Activated CD8-positive, alpha-beta memory T cell treated with anti-CD3 and anti-CD28 coated beads for 36 hours (primary cell): ENCODE results near the gene CRB1. TPM values are rescaled to one million over a fixed set of nuclear protein-coding genes. Genes with fewer than 3 reads are reported as not detected.

Experiments used
- CTCF ChIA-PET: fragments of 350-600 bp; sonication (Branson Sonifier 250); formaldehyde crosslinking; loops from one replicate; lab custom pipeline; 2021; ENCODE audit warnings: antibody characterized with exemption; lab: Charles Lee
- POLR2A ChIA-PET: fragments of 350-600 bp; sonication (Branson Sonifier 250); formaldehyde crosslinking; loops from one replicate; lab custom pipeline; 2021; ENCODE audit warnings: antibody characterized with exemption; lab: Charles Lee
- total RNA-seq, 2 experiments: library from RNA; stranded (reverse); gene quantifications; one replicate each; pipeline ENCODE4 v1.2.3, GENCODE V29; 2021

The CRB1 gene
- total RNA-seq: not detected

- CTCF ChIA-PET: no interaction called here
- POLR2A ChIA-PET: no interaction called here
These were observed at the start of gene CRB1 for GRCh38 chr1:197268012-197268411. Gene CRB1 (plus strand): TSS chr1:197268252. CDS start chr1:197268413, 161 bp downstream.

- ChIA-PET CTCF (no interaction called here), POLR2A (no interaction called here)
These were observed 49.2 kb upstream of the CRB1 start for GRCh38 chr1:197218857-197219256.

- POLR2A ChIA-PET: no interaction called here
- CTCF ChIA-PET: no interaction called here
These were observed 45.9 kb upstream of the CRB1 start for GRCh38 chr1:197222025-197222685.

GRCh38 chr1:197222780-197223179 lies 45.3 kb upstream of the CRB1 start:
- ChIA-PET POLR2A (no interaction called here), CTCF (no interaction called here)

- ChIA-PET CTCF (interaction anchor here (1.1 kb wide), 1 partner anchor 44 kb away, joined by 3 read pairs; no protein-coding TSS in a partner anchor), POLR2A (no interaction called here)
These were observed 43.9 kb upstream of the CRB1 start for GRCh38 chr1:197224160-197224559.

GRCh38 chr1:197225611-197226010 lies 42.4 kb upstream of the CRB1 start:
- ChIA-PET POLR2A (no interaction called here), CTCF (no interaction called here)

- ChIA-PET POLR2A (no interaction called here), CTCF (no interaction called here)
These were observed 33.5 kb upstream of the CRB1 start for GRCh38 chr1:197234581-197234980.

GRCh38 chr1:197235355-197235754 lies 32.7 kb upstream of the CRB1 start:
- CTCF ChIA-PET: no interaction called here

GRCh38 chr1:197247465-197247864 lies 20.6 kb upstream of the CRB1 start:
- ChIA-PET POLR2A (no interaction called here), CTCF (no interaction called here)

More at GRCh38 chr1:197235355-197235754, 32.7 kb upstream of the CRB1 start:
- POLR2A ChIA-PET: no interaction called here

GRCh38 chr1:197249324-197249723 lies 18.7 kb upstream of the CRB1 start:
- ChIA-PET POLR2A (no interaction called here), CTCF (no interaction called here)

GRCh38 chr1:197250616-197251015 lies 17.4 kb upstream of the CRB1 start:
- CTCF ChIA-PET: no interaction called here
- POLR2A ChIA-PET: no interaction called here

GRCh38 chr1:197252973-197253372 lies 15.1 kb upstream of the CRB1 start:
- POLR2A ChIA-PET: no interaction called here
- CTCF ChIA-PET: no interaction called here

- POLR2A ChIA-PET: no interaction called here
- CTCF ChIA-PET: no interaction called here
These were observed 13.2 kb upstream of the CRB1 start for GRCh38 chr1:197254866-197255265.

- ChIA-PET POLR2A (no interaction called here), CTCF (no interaction called here)
These were observed 3.0 kb upstream of the CRB1 start for GRCh38 chr1:197264936-197265567.

- CTCF ChIA-PET: no interaction called here
- POLR2A ChIA-PET: no interaction called here
These were observed 1.0 kb downstream of the CRB1 start for GRCh38 chr1:197269053-197269452.

- ChIA-PET POLR2A (no interaction called here), CTCF (no interaction called here)
These were observed 4.7 kb downstream of the CRB1 start for GRCh38 chr1:197272791-197273190.

GRCh38 chr1:197277166-197277565 lies 9.1 kb downstream of the CRB1 start:
- ChIA-PET CTCF (no interaction called here), POLR2A (no interaction called here)

- POLR2A ChIA-PET: no interaction called here
- CTCF ChIA-PET: no interaction called here
These were observed 16.3 kb downstream of the CRB1 start for GRCh38 chr1:197284325-197284724.

GRCh38 chr1:197284966-197285365 lies 16.9 kb downstream of the CRB1 start:
- POLR2A ChIA-PET: no interaction called here
- CTCF ChIA-PET: no interaction called here

- ChIA-PET POLR2A (no interaction called here), CTCF (no interaction called here)
These were observed 17.6 kb downstream of the CRB1 start for GRCh38 chr1:197285526-197286205.

GRCh38 chr1:197286634-197287033 lies 18.6 kb downstream of the CRB1 start:
- ChIA-PET CTCF (no interaction called here), POLR2A (no interaction called here)
